Smooth muscle cell (in vitro differentiated cells): ENCODE results near the gene CDC42SE1. TPM values are rescaled to one million over a fixed set of nuclear protein-coding genes. Genes with fewer than 3 reads are reported as not detected.

Source experiments
- polyA plus RNA-seq: library from polyadenylated mRNA; unstranded; fragments of >200 nt; fragmentation: Nextera tagmentation; extraction: Ambion mirVana; gene quantifications from 2 replicates; pipeline ENCODE4 v1.2.1, GENCODE V29; 2016
- small RNA-seq: library from RNA; depleted of rRNA; stranded (forward); fragments of <200 nt; gene quantifications from one replicate; pipeline ENCODE3, GENCODE V24; 2014
- total RNA-seq: library from RNA; depleted of rRNA; stranded (reverse); fragments of >200 nt; gene quantifications from 2 replicates; pipeline ENCODE4 v1.2.3, GENCODE V29; 2014

CDC42SE1 gene
- total and polyA plus RNA-seq, 2 experiments from 2014 or later: 15.2 to 63.3 TPM

Small RNAs within 50 kb of the gene (small RNA-seq; reads per million reads assigned to genes)
- not detected for gene RNU6-884P

Other genes starting within 250 kb of the CDC42SE1 start
- gene ARNT, start 183.0 kb downstream of the CDC42SE1 start, total RNA-seq: 33.8 and 35.8 TPM in 2 replicates
- 28.8 and 33.7 TPM in 2 replicates for gene ARNT, start 183.0 kb downstream of the CDC42SE1 start, polyA plus RNA-seq
- gene CTXND2, start 172.5 kb downstream of the CDC42SE1 start, total RNA-seq: not detected in 2 replicates
- not detected in 2 replicates for gene CTXND2, start 172.5 kb downstream of the CDC42SE1 start, polyA plus RNA-seq
- 19.1 and 36.6 TPM in 2 replicates for gene SETDB1, start 133.3 kb downstream of the CDC42SE1 start, total RNA-seq
- 11.3 and 11.6 TPM in 2 replicates for gene SETDB1, start 133.3 kb downstream of the CDC42SE1 start, polyA plus RNA-seq
- gene CERS2, start 84.8 kb downstream of the CDC42SE1 start, total RNA-seq: 80.0 and 81.8 TPM in 2 replicates
- 96.3 and 108 TPM in 2 replicates for gene CERS2, start 84.8 kb downstream of the CDC42SE1 start, polyA plus RNA-seq
- gene ANXA9, start 77.3 kb downstream of the CDC42SE1 start, total RNA-seq: 0.67 and 2.6 TPM in 2 replicates
- 0.19 and 0.31 TPM in 2 replicates for gene ANXA9, start 77.3 kb downstream of the CDC42SE1 start, polyA plus RNA-seq
- 3.2 and 4.9 TPM in 2 replicates for gene MINDY1, start 52.7 kb downstream of the CDC42SE1 start, total RNA-seq
- 2.4 and 8.5 TPM in 2 replicates for gene MINDY1, start 52.7 kb downstream of the CDC42SE1 start, polyA plus RNA-seq
- gene PRUNE1, start 51.2 kb downstream of the CDC42SE1 start, total RNA-seq: 15.2 and 16.8 TPM in 2 replicates
- 10.1 and 19.5 TPM in 2 replicates for gene PRUNE1, start 51.2 kb downstream of the CDC42SE1 start, polyA plus RNA-seq
- 5.3 and 5.6 TPM in 2 replicates for gene BNIPL, start 23.0 kb downstream of the CDC42SE1 start, total RNA-seq
- 0.93 and 1.2 TPM in 2 replicates for gene BNIPL, start 23.0 kb downstream of the CDC42SE1 start, polyA plus RNA-seq
- gene C1orf56, start 11.9 kb downstream of the CDC42SE1 start, total RNA-seq: 1.2 and 1.6 TPM in 2 replicates
- 4.4 and 8.0 TPM in 2 replicates for gene C1orf56, start 11.9 kb downstream of the CDC42SE1 start, polyA plus RNA-seq
- 50.1 and 53.4 TPM in 2 replicates for gene MLLT11, start 775 bp upstream of the CDC42SE1 start, total RNA-seq
- gene MLLT11, start 775 bp upstream of the CDC42SE1 start, polyA plus RNA-seq: 73.2 and 74.2 TPM in 2 replicates
- gene GABPB2, start 11.1 kb upstream of the CDC42SE1 start, total RNA-seq: 3.6 and 9.1 TPM in 2 replicates
- gene GABPB2, start 11.1 kb upstream of the CDC42SE1 start, polyA plus RNA-seq: 1.3 and 3.0 TPM in 2 replicates
- gene SEMA6C, start 87.0 kb upstream of the CDC42SE1 start, total RNA-seq: 9.3 and 9.5 TPM in 2 replicates
- 8.1 and 10.4 TPM in 2 replicates for gene SEMA6C, start 87.0 kb upstream of the CDC42SE1 start, polyA plus RNA-seq
- not detected in 2 replicates for gene TNFAIP8L2, start 97.0 kb upstream of the CDC42SE1 start, total RNA-seq
- gene TNFAIP8L2, start 97.0 kb upstream of the CDC42SE1 start, polyA plus RNA-seq: 0.14 TPM in 1 of 2 replicates, not detected in the other
- gene LYSMD1, start 106.3 kb upstream of the CDC42SE1 start, total RNA-seq: 9.7 and 17.8 TPM in 2 replicates
- gene LYSMD1, start 106.3 kb upstream of the CDC42SE1 start, polyA plus RNA-seq: 1.9 and 2.5 TPM in 2 replicates
- gene SCNM1, start 106.5 kb upstream of the CDC42SE1 start, total RNA-seq: 49.7 and 58.6 TPM in 2 replicates
- gene SCNM1, start 106.5 kb upstream of the CDC42SE1 start, polyA plus RNA-seq: 94.8 and 105 TPM in 2 replicates
- not detected in 2 replicates for gene TMOD4, start 116.4 kb upstream of the CDC42SE1 start, total RNA-seq
- 0.37 TPM in 1 of 2 replicates, not detected in the other for gene TMOD4, start 116.4 kb upstream of the CDC42SE1 start, polyA plus RNA-seq
- gene VPS72, start 130.6 kb upstream of the CDC42SE1 start, total RNA-seq: 35.0 and 44.9 TPM in 2 replicates
- 57.9 and 74.1 TPM in 2 replicates for gene VPS72, start 130.6 kb upstream of the CDC42SE1 start, polyA plus RNA-seq
- gene PIP5K1A, start 138.9 kb upstream of the CDC42SE1 start, total RNA-seq: 54.6 and 78.2 TPM in 2 replicates
- 24.1 and 25.8 TPM in 2 replicates for gene PIP5K1A, start 138.9 kb upstream of the CDC42SE1 start, polyA plus RNA-seq
- 97.2 and 109 TPM in 2 replicates for gene PSMD4, start 195.1 kb upstream of the CDC42SE1 start, total RNA-seq
- 192 and 198 TPM in 2 replicates for gene PSMD4, start 195.1 kb upstream of the CDC42SE1 start, polyA plus RNA-seq
- 10.7 and 13.1 TPM in 2 replicates for gene ZNF687, start 222.7 kb upstream of the CDC42SE1 start, total RNA-seq
- 2.4 and 4.2 TPM in 2 replicates for gene ZNF687, start 222.7 kb upstream of the CDC42SE1 start, polyA plus RNA-seq